DOHH2 (cell line): Measurements from ENCODE around the gene FADS3.

ENCODE experiments used
- H3F3A ChIP-seq: fragments of 200-600 bp; sonication (generic), shearing (Covaris generic); 2 replicates; pipeline ENCODE4 v1.6.0; 2016; ENCODE audit warnings: antibody characterized with exemption, mild to moderate bottlenecking; ENCODE audit not compliant: control insufficient read depth, insufficient read depth
- H3K27ac ChIP-seq: fragments of 200-600 bp; sonication (generic); 2 replicates; pipeline ENCODE4 v1.5.1; 2014; ENCODE audit warnings: low read depth, mild to moderate bottlenecking, low read length, moderate library complexity
- H3K27me3 ChIP-seq: fragments of 200-600 bp; sonication (generic); 2 replicates; pipeline ENCODE4 v1.6.1; 2014; ENCODE audit warnings: mild to moderate bottlenecking, low read length, mixed read lengths; ENCODE audit not compliant: control insufficient read depth
- H3K36me3 ChIP-seq: fragments of 200-600 bp; sonication (generic); 2 replicates; pipeline ENCODE4 v1.6.1; 2014; ENCODE audit warnings: mild to moderate bottlenecking, low read length, moderate library complexity, mixed read lengths; ENCODE audit not compliant: control insufficient read depth
- H3K4me1 ChIP-seq: fragments of 200-600 bp; sonication (generic); 2 replicates; pipeline ENCODE4 v1.6.1; 2014; ENCODE audit warnings: mild to moderate bottlenecking, low read length, mixed read lengths; ENCODE audit not compliant: control insufficient read depth
- H3K4me2 ChIP-seq: fragments of 200-600 bp; sonication (generic); 2 replicates; pipeline ENCODE4 v1.6.0; 2014; ENCODE audit warnings: mild to moderate bottlenecking, low read length, moderate library complexity
- H3K4me3 ChIP-seq: fragments of 200-600 bp; sonication (generic); 2 replicates; pipeline ENCODE4 v1.5.1; 2014; ENCODE audit warnings: mild to moderate bottlenecking, low read length, mixed read lengths
- H3K79me2 ChIP-seq: fragments of 200-600 bp; sonication (generic); 2 replicates; pipeline ENCODE4 v1.6.1; 2014; ENCODE audit warnings: mild to moderate bottlenecking, low read length, mixed read lengths; ENCODE audit not compliant: control insufficient read depth
- H3K9me2 ChIP-seq: fragments of 200-600 bp; sonication (generic); replicated peaks from 2 replicates; pipeline ENCODE4 v1.6.1; 2014; ENCODE audit warnings: mild to moderate bottlenecking, low read length, mixed read lengths; ENCODE audit not compliant: control insufficient read depth
- H3K9me3 ChIP-seq: fragments of 200-600 bp; sonication (generic); 2 replicates; pipeline ENCODE4 v1.6.1; 2014; ENCODE audit warnings: antibody characterized with exemption, low read length, mixed read lengths; ENCODE audit not compliant: control insufficient read depth, insufficient read depth
- H4K20me1 ChIP-seq: fragments of 200-600 bp; sonication (generic); 2 replicates; pipeline ENCODE4 v1.6.0; 2014; ENCODE audit warnings: low read depth, mild to moderate bottlenecking, antibody characterized with exemption, low read length, moderate library complexity; ENCODE audit not compliant: control insufficient read depth, insufficient read depth
- EZH2phosphoT487 ChIP-seq: fragments of 200-600 bp; sonication (generic); IDR thresholded peaks from 2 replicates; pipeline ENCODE4 v1.6.1; 2017; ENCODE audit warnings: borderline replicate concordance, mild to moderate bottlenecking, antibody characterized with exemption, low read length, moderate library complexity, mixed read lengths
- TF ChIP-seq, protein P1 (sequence below): fragments of 200-600 bp; sonication (generic); IDR thresholded peaks from one replicate; pipeline ENCODE4 v1.5.1; 2014; ENCODE audit warnings: antibody characterized with exemption, mild to moderate bottlenecking, low read depth, low read length; ENCODE audit not compliant: poor library complexity, severe bottlenecking

Gene FADS3

DNA sequence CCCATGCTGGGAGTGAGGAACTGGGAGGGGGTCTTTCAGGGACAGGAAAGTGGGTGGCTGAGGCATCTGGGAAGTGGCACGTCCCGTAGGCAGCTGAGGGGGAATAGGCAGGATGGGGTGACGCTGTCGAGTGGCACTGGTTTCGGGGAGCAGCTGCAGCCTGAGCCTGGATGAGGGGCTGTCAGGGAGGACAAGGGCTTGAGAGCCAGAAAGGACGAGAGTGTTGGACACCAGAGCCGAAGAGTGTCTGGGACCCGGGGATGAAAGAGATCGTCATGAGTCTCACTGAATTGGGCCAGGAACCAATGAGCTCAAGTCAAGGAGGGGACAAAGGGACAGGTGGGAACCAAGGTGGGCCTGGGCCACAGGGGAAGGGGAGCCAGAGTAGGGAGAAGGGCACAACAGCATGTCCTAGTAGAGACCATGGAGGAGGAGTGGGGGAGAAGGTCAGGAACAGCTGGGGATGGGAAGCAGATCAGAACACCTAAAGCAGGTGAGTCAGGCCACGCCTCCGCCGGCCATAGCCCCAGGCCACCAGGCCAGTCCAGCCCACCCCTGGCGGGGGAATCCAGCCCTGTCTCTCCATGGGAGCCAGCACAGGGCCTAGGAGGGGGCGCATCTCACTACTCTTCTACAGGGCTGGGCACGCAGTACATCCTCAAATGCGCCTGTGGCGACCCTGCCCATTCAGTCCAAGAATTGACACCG is 21.8 kb upstream of the FADS3 start:
- no peaks in the 10 kb centered on the region for H3F3A ChIP-seq
- H3K79me2 ChIP-seq: no peaks in the 10 kb centered on the region
- H3K9me3 ChIP-seq: no peaks in the 10 kb centered on the region
- no peaks in the 10 kb centered on the region for H4K20me1 ChIP-seq
- H3K4me2 ChIP-seq: no peak overlapping the region
- peaks cover 7% of the 10 kb centered on the region; the same call in 1 of the 2 replicates for H3K27me3 ChIP-seq
- no peaks in the 10 kb centered on the region for H3K4me1 ChIP-seq
- TF ChIP-seq EZH2phosphoT487: no peak
- TF ChIP-seq, protein P1, sequence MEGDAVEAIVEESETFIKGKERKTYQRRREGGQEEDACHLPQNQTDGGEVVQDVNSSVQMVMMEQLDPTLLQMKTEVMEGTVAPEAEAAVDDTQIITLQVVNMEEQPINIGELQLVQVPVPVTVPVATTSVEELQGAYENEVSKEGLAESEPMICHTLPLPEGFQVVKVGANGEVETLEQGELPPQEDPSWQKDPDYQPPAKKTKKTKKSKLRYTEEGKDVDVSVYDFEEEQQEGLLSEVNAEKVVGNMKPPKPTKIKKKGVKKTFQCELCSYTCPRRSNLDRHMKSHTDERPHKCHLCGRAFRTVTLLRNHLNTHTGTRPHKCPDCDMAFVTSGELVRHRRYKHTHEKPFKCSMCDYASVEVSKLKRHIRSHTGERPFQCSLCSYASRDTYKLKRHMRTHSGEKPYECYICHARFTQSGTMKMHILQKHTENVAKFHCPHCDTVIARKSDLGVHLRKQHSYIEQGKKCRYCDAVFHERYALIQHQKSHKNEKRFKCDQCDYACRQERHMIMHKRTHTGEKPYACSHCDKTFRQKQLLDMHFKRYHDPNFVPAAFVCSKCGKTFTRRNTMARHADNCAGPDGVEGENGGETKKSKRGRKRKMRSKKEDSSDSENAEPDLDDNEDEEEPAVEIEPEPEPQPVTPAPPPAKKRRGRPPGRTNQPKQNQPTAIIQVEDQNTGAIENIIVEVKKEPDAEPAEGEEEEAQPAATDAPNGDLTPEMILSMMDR: no peak
- H3K27ac ChIP-seq: no peak overlapping the region
- no peaks in the 10 kb centered on the region for H3K36me3 ChIP-seq
- no peaks in the 10 kb centered on the region for H3K9me2 ChIP-seq
- no peak overlapping the region for H3K4me3 ChIP-seq

DNA sequence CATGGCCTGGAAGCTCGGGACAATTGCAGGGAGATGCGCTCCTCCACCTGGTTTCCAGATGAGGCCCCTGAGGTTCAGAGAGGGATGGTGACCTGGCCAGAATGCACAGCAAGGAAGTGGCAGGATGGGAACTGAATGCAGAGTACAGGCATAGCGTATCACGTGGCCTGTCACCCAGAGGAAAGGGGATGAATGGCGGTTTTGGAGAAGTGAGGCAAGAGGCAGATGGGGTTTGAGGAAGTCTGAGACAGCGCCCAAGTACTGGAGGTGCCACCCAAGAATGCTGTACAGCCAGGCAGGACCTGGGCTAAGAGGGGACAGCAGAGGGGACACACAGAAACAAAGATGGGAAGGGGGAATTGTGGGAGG is 21.2 kb upstream of the FADS3 start:
- H3K27me3 ChIP-seq: peaks cover 4% of the 10 kb centered on the region; the same call in 1 of the 2 replicates
- no peaks in the 10 kb centered on the region for H3K9me2 ChIP-seq
- H3K79me2 ChIP-seq: no peaks in the 10 kb centered on the region
- no peaks in the 10 kb centered on the region for H3K9me3 ChIP-seq
- no peak overlapping the region for H3K27ac ChIP-seq
- H4K20me1 ChIP-seq: no peaks in the 10 kb centered on the region
- H3K4me3 ChIP-seq: no peak overlapping the region
- no peaks in the 10 kb centered on the region for H3F3A ChIP-seq
- H3K4me2 ChIP-seq: no peak overlapping the region
- no peaks in the 10 kb centered on the region for H3K36me3 ChIP-seq
- H3K4me1 ChIP-seq: no peaks in the 10 kb centered on the region
- no peak for TF ChIP-seq EZH2phosphoT487
- TF ChIP-seq, protein P1: no peak

DNA sequence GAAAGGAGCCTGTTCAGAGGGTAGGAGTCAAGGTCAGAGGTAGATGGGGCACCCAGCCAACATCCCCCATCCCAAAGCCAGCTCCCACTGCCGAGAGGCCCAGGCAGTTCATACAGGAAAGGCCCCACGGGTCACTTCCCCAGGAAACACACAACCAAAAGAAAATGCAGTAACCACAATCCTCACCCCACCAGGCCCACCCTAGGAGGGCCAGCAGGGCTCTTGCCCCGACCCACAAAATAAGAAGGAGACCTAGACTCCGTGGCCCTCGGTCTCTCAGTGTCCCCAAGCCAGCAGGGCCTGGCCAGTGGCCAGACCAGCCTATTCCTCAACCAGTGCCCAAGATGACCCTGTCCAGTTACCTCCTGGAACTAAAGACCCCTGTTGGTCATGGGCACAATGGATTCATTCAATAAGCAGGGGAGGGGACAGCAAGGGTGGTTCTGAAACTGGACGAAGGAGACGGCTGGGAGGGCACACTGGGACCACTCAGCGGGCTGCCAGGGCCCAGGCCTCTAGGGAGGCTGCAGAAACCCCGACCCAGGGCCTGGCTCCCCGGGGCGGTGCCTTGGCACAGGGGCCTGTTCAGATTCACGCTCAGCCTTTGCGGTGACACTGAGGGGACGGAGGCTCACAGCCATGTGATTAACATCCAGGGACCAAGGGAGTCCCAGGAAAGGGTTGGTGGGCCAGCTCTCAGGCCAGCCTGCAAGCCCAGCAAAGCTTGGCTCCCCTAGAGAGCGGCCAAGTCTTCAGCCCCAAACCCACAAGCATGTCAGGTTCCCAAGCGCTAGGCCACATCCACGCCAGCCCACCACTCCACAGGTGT is 20.6 kb upstream of the FADS3 start:
- Histone ChIP-seq H3K27me3 (peaks cover 4% of the 10 kb centered on the region; the same call in 1 of the 2 replicates), H4K20me1 (no peaks in the 10 kb centered on the region), H3K9me2 (no peaks in the 10 kb centered on the region), H3K9me3 (no peaks in the 10 kb centered on the region), H3K4me2 (no peak overlapping the region), H3K27ac (no peak overlapping the region), H3K4me3 (no peak overlapping the region), H3F3A (no peaks in the 10 kb centered on the region), H3K4me1 (no peaks in the 10 kb centered on the region), H3K79me2 (no peaks in the 10 kb centered on the region), H3K36me3 (no peaks in the 10 kb centered on the region)
- TF ChIP-seq EZH2phosphoT487: no peak
- TF ChIP-seq, protein P1: no peak
